Gastrocnemius medialis (tissue), 4 donors: ENCODE data around the gene TBXA2R.

Experiments
- POLR2A ChIP-seq, 2 donors: fragments of 450-650 bp; IDR thresholded peaks; one replicate each; pipeline ENCODE4 v1.6.1; 2017; ENCODE audit warnings: antibody characterized with exemption in 2 of 2, mild to moderate bottlenecking in 2 of 2, moderate library complexity in 2 of 2
- TF ChIP-seq, protein P1 (sequence below), 5 experiments: fragments of 450-650 bp in 3 of 5; fragments of 200-600 bp in 2 of 5; sonication (generic) in 2 of 5; IDR thresholded peaks in 4 of 5; conservative IDR thresholded peaks in 1 of 5; 1 replicate in 4 of 5; 2 replicates in 1 of 5; pipeline ENCODE4 v1.5.1; 2016 to 2019; ENCODE audit warnings: antibody characterized with exemption in 5 of 5, mild to moderate bottlenecking in 3 of 5, moderate library complexity in 3 of 5

DNA sequence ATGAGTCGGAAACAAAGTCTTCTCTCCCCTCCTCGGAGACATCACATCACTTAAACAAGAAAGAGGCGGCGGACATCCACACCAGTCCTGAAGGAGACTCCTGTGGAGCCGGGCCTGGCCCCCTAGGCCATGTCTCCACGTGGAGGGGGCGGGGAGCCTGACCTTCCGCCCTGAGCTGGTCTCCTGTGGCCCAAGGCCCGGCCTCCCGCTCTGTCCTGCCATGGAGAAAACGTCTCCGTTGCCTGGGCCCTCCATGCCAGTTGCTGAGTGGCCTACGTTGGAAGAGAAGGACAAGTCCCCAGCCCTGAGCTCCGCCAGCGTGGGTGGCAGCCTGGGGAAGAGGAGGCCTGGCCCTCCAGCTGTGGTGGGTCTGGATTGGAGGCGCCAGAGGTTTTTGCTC is 25.4 kb upstream of the TBXA2R start:
- no peak for TF ChIP-seq POLR2A (IDR thresholded peaks at IDR 0.05)
- TF ChIP-seq, protein P1, sequence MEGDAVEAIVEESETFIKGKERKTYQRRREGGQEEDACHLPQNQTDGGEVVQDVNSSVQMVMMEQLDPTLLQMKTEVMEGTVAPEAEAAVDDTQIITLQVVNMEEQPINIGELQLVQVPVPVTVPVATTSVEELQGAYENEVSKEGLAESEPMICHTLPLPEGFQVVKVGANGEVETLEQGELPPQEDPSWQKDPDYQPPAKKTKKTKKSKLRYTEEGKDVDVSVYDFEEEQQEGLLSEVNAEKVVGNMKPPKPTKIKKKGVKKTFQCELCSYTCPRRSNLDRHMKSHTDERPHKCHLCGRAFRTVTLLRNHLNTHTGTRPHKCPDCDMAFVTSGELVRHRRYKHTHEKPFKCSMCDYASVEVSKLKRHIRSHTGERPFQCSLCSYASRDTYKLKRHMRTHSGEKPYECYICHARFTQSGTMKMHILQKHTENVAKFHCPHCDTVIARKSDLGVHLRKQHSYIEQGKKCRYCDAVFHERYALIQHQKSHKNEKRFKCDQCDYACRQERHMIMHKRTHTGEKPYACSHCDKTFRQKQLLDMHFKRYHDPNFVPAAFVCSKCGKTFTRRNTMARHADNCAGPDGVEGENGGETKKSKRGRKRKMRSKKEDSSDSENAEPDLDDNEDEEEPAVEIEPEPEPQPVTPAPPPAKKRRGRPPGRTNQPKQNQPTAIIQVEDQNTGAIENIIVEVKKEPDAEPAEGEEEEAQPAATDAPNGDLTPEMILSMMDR (IDR thresholded peaks at IDR 0.05 in 4 of 5, conservative IDR thresholded peaks at IDR 0.05 in 1 of 5): no peak
